Iris pigment epithelial cell (primary cell): ENCODE results near the gene HDAC8.

ENCODE experiments used
- DNase-seq: peaks from one replicate; pipeline ENCODE4 v3.0.0-alpha.2; 2011; ENCODE audit warnings: low read depth

HDAC8 gene

GRCh38 chrX:72317139-72317538 is 255.5 kb downstream of the HDAC8 start:
- DNase-seq, result no peak

- no peak for DNase-seq
These were observed 256.1 kb downstream of the HDAC8 start for GRCh38 chrX:72316408-72317110.

GRCh38 chrX:72314881-72315280 is 257.8 kb downstream of the HDAC8 start:
- DNase-seq, result no peak

GRCh38 chrX:72313707-72314641 is 258.7 kb downstream of the HDAC8 start:
- DNase-seq, result no peak

GRCh38 chrX:72312311-72312940 is 260.2 kb downstream of the HDAC8 start:
- DNase-seq, result no peak

- no peak for DNase-seq
These were observed 263.2 kb downstream of the HDAC8 start for GRCh38 chrX:72309297-72310071.

GRCh38 chrX:72308566-72309296 is 263.9 kb downstream of the HDAC8 start:
- DNase-seq, result peak; percentile 69

GRCh38 chrX:72308209-72308565 is 264.5 kb downstream of the HDAC8 start:
- DNase-seq, result no peak

GRCh38 chrX:72307646-72308051 is 265.0 kb downstream of the HDAC8 start:
- no peak for DNase-seq

- peak; percentile 74 for DNase-seq
These were observed 265.6 kb downstream of the HDAC8 start for GRCh38 chrX:72306851-72307645.

GRCh38 chrX:72306085-72306801 is 266.4 kb downstream of the HDAC8 start:
- DNase-seq, result peak; percentile 21

- DNase-seq, result no peak
These were observed 267.2 kb downstream of the HDAC8 start, which contains the start of gene CITED1 for GRCh38 chrX:72305286-72306084. CITED1 (minus strand) TSS chrX:72305914; CDS start chrX:72302869, 3,045 bp downstream.

GRCh38 chrX:72304877-72305276 is 267.8 kb downstream of the HDAC8 start:
- DNase-seq, result no peak

- DNase-seq, result no peak
These were observed 270.9 kb downstream of the HDAC8 start for GRCh38 chrX:72301781-72302180.

GRCh38 chrX:72299891-72300630 is 272.6 kb downstream of the HDAC8 start:
- DNase-seq, result no peak

GRCh38 chrX:72297953-72298730 is 274.5 kb downstream of the HDAC8 start:
- DNase-seq, result peak; percentile 59

- DNase-seq, result no peak
These were observed 275.7 kb downstream of the HDAC8 start for GRCh38 chrX:72296991-72297390.
